HG03521 (cell line): Measurements from ENCODE around the gene PLEKHO2.
A peak's percentile ranks its signal among the peaks of the same experiment; 100 is the strongest.

Source experiments
- ATAC-seq: cut with Tn5 transposase; IDR thresholded peaks from one replicate; pipeline ENCODE4 v1.9.1; 2021; ENCODE audit warnings: mild to moderate bottlenecking, moderate library complexity; ENCODE audit not compliant: unreplicated experiment

Gene PLEKHO2

DNA sequence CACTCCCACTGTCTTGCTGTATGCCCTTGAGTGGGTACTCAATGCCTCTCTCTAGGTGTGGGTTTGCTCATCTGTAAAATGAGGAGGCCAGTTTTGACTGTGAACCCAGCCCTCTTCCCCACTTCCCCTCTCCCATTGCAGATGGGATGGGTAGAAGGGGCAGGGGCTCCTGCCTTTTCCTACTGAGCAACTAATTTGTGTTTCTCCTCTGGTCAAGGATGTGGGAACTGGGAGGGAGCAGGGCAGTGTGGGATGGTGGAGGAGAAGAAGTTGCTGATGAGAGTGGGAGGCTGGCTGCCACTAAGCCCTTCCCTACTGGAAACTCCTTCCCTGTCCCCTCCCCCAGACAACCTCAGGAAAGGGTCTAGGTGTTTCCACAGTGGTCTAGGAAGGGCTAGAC is 49.8 kb downstream of the PLEKHO2 start:
- ATAC-seq = no peak

DNA sequence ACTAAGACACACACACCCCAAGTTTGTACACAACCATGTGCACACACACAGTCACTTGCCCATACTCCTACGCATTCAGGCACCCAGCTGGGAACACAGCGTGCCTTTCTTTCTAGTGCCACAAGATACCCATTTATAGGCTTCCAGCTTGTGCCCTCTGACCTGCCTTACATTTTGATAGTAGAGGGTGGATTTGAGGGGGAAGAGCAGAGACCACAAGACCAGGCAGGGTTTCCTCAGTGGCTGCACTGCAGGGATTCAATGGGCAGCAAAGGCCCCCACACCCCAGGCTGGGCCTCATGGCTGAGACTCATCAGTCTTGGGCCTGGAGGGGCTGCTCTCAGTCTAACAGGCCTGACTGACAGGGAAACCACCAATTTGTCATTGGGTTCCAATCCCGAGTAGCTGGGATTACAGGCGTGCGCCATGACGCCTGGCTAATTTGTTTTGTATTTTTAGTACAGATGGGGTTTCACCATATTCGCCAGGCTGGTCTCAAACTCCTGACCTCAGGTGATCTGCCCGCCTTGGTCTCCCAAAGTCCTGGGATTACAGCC is 51.2 kb downstream of the PLEKHO2 start:
- ATAC-seq = no peak

- ATAC-seq = peak; percentile 65
Observed at GRCh38 chr15:64893481-64894394, 52.0 kb downstream of the PLEKHO2 start.

DNA sequence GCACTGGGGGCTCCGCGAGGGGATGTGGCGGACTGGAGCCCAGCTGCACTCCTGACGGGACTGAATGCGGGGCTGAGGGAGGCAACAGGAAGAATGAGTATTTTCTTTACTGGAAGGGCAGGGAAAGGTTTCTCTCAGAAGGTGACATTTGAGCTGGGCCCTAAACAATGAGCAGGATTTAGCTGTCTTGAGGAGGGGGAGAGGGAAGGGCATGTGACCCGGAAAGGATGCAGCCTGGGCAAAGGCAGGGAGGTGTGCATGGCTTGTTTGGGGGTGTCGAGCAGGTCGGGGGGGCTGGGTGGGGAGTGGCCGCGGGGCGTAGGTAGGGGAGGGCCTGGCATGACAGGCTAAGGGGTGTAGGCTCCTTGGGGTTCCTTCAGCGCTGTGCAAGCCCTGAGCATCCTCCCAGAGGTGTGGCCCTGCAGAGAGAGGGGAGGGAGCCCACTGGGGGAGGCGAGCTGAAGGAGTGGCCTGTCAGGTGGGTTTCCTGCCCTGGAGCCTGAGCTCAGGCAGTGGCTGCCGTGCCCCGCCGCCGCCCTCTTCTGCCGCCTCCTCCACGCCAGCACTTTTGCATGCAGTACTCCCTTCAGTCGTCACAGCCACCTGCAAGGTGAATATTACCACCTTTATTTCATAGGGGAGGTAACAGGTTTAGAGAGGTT is 52.8 kb downstream of the PLEKHO2 start:
- peak; percentile 33 for ATAC-seq

GRCh38 chr15:64895285-64896065 is 53.8 kb downstream of the PLEKHO2 start:
- ATAC-seq = no peak

DNA sequence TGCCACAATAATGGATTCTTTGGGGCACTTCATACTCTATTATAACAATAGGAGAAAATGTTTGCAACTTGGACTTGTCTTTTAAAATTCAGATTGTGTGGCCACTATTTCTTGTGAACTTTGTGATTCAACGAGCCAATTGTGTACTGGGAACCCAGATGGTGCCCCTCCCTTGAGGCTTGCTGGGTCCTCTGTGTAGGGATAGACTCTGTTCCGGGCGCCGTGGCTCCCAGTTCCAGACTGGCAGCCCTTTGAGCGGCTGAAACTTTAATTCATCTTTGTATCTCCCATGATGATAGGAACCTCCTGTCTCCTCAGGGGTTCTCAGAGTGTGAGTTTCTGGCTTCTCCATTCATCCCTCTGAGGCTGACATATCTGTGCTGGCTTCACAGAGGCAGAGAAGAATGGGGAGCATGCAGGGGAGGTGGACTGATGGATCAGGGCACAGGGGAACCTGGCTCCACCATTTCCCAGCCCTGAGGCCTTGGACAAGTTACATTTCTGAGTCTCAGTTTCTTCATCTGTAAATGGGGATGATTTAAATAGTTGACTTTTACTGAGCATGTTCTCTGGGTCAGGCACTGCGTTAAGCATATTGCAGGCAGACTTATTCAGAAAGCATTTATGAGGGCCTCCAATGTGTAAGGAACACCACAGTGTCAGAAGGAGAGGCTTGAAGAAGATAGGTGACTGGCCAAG is 54.8 kb downstream of the PLEKHO2 start:
- ATAC-seq = no peak

GRCh38 chr15:64897345-64897985 is 55.8 kb downstream of the PLEKHO2 start:
- no peak for ATAC-seq

GRCh38 chr15:64898406-64898805 is 56.7 kb downstream of the PLEKHO2 start:
- no peak for ATAC-seq

- ATAC-seq = no peak
Observed at GRCh38 chr15:64901141-64901540, 59.4 kb downstream of the PLEKHO2 start.

DNA sequence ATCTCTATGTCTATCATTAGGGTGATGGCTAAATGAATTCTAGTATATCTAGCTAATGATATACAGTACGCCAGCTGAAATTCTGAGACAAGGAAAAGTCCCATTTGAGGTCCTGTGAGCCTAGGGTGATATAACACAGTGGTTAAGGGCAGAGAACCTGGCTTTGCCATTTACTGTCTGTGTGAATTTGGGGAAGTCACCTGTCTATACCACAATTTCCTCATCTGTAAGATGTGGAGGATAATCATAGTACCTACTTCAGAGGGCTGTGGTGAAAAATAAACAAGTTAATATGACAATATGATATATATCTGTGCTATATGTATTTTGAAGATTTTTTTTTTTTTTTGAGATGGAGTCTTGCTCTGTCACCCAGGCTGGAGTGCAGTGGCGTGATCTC is 60.2 kb downstream of the PLEKHO2 start:
- no peak for ATAC-seq

GRCh38 chr15:64902863-64903262 is 61.1 kb downstream of the PLEKHO2 start:
- no peak for ATAC-seq

- ATAC-seq = no peak
Observed at GRCh38 chr15:64903326-64903950, 61.7 kb downstream of the PLEKHO2 start.

DNA sequence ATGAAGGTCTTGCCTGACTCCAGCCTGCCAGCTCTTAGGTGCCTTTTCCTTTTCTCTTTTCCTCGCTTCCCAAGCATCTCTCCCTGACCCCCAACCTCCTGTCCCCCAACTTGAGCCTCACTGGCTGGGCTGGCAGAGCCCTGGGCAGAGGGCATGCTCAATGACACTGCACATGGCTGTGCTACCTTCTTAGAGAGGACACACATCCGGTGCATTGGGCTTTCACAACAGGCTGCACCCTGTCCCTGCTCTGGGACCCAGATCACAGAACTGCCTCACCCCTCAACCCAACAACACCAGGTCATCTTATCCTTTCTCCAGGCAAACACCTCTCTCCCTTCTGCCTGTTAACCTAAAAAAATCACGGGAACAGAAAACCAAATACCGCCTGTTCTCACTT is 62.5 kb downstream of the PLEKHO2 start:
- ATAC-seq = no peak

- no peak for ATAC-seq
Observed at GRCh38 chr15:64905119-64905831, 63.6 kb downstream of the PLEKHO2 start.

DNA sequence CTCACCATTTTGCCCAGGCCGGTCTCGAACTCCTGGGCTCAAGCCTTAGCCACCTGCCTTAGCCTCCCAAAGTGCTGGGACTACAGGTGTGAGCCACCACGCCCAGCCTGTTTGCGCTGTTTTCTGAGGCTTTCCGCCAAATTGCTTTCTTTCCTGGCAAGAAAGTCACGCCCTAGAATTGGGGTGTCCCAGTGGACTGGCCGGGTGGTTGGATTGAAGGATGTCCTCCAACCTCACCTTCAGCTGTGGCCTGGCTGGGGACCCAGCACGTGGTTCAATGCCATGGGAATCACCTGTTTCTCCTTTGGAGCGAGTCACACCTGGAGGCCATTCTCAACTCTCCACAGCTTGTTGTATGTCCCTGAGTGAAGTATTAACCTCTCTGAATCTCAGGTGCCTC is 64.2 kb downstream of the PLEKHO2 start:
- no peak for ATAC-seq

DNA sequence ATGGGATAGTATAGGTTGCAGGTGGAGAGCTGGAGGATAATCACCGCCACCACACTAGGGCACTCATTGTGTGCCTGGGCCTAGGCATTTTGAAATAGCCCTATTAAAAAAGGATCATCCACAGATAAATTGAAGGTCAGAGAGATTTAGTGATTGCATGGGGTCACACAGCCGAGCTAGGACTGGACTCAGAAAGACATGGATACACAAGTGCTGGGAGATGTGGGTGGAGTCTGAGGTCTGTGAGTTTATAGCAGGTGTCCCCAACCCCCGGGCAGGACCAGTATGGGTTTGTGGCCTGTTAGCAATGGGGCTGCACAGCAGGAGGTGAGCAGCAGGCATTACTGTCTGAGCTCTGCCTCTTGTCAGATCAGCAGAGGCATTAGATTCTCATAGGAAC is 64.7 kb downstream of the PLEKHO2 start:
- ATAC-seq = no peak

- ATAC-seq = no peak
Observed at GRCh38 chr15:64907991-64908390, 66.3 kb downstream of the PLEKHO2 start.

- no peak for ATAC-seq
Observed at GRCh38 chr15:64909546-64909945, 67.8 kb downstream of the PLEKHO2 start.
